Body of pancreas (tissue), 4 donors: Measurements from ENCODE around the gene TESMIN. TPM values are rescaled to one million over a fixed set of nuclear protein-coding genes. Genes with fewer than 3 reads are reported as not detected.

Experiments
- ATAC-seq: fragments of 150-250 bp; one replicate; pipeline ENCODE4 v1.9.1; 2016
- DNase-seq, 4 donors: peaks; one replicate each; pipeline ENCODE4 v3.0.0-alpha.2; 2019
- H3K27ac ChIP-seq, 4 donors: fragments of 200-600 bp; sonication (generic); 1 replicate in 3 of 4; 2 replicates in 1 of 4; pipeline versions ENCODE4 v1.5.1 to v1.6.1; 2016 to 2019; ENCODE audit warnings: mild to moderate bottlenecking in 1 of 4, mixed read lengths in 1 of 4, moderate library complexity in 1 of 4
- H3K27me3 ChIP-seq, 2 donors: fragments of 200-600 bp; sonication (generic); one replicate each; pipeline ENCODE4 v1.6.0; 2016; ENCODE audit warnings: mild to moderate bottlenecking in 1 of 2
- H3K36me3 ChIP-seq, 2 donors: fragments of 200-600 bp; sonication (generic); replicated peaks in 1 of 2; 2 replicates each; pipeline ENCODE4 v1.5.1; 2016; ENCODE audit warnings: low read depth in 2 of 2; ENCODE audit not compliant: insufficient read depth in 1 of 2
- H3K4me1 ChIP-seq: fragments of 200-600 bp; sonication (generic); one replicate; pipeline ENCODE4 v1.6.0; 2016
- H3K4me3 ChIP-seq, 2 donors: fragments of 200-600 bp; sonication (generic); 1 replicate in 1 of 2; 2 replicates in 1 of 2; pipeline ENCODE4 v1.5.1; 2016 to 2019
- H3K9me3 ChIP-seq, 3 donors: fragments of 200-600 bp; sonication (generic); 1 replicate in 2 of 3; 2 replicates in 1 of 3; pipeline ENCODE4 v1.5.1; 2016
- CTCF ChIP-seq, 7 experiments: fragments of 450-650 bp in 4 of 7; fragments of 200-600 bp in 3 of 7; sonication (generic) in 3 of 7; IDR thresholded peaks; one replicate each; pipeline ENCODE4 v1.5.1; 2016 to 2019; ENCODE audit warnings: antibody characterized with exemption in 7 of 7
- POLR2A ChIP-seq, 3 donors: fragments of 450-650 bp; IDR thresholded peaks; one replicate each; pipeline ENCODE4 v1.6.1; 2016; ENCODE audit warnings: antibody characterized with exemption in 3 of 3, mild to moderate bottlenecking in 2 of 3
- WGBS, 2 donors: methylation state at CpG; one replicate each; pipeline ENCODE4 v1.1.5; 2017; 5-methylcytosine and 5-hydroxymethylcytosine counted together
- intact Hi-C: fragments of 100-400 bp; cut with DNase I; formaldehyde crosslinking; loops from one replicate; pipeline ENCODE4 v1.15.1; 2023
- total RNA-seq, 2 donors: library from RNA; depleted of rRNA; stranded (reverse); fragments of >200 nt; gene quantifications; one replicate each; pipeline ENCODE4 v1.1.0, GENCODE V29; 2016

TESMIN gene
- total RNA-seq, 2 donors from 2014 or later: 1.6 to 7.9 TPM

- WGBS, 2 donors: 10% methylated on average over 2 of the region's 22 CpGs; no CpG with 5 or more reads in 1 of the 2 donors
- TF ChIP-seq CTCF (IDR thresholded peaks at IDR 0.05) (no peak), POLR2A (IDR thresholded peaks at IDR 0.05) (no peak)
- no peaks in the 10 kb centered on the region for H3K36me3 ChIP-seq
- H3K4me3 ChIP-seq: peak overlapping the region in 1 of 2 donors; percentile 32
- H3K9me3 ChIP-seq: no peaks in the 10 kb centered on the region
- H3K27me3 ChIP-seq: no peaks in the 10 kb centered on the region
- peak in 1 of 4 donors; percentile 5 for DNase-seq
- peaks cover 7% of the 10 kb centered on the region for H3K4me1 ChIP-seq
- intact Hi-C loops: no loop called here
- peak; percentile 1 for ATAC-seq
- H3K27ac ChIP-seq: peak overlapping the region in 2 of 4 donors; percentile 56 to 68
Observed at GRCh38 chr11:68751004-68751325, 355 bp downstream of the TESMIN start.

GRCh38 chr11:68750195-68751003 lies 921 bp downstream of the TESMIN start:
- Histone ChIP-seq H3K27ac (peak overlapping the region in 1 of 4 donors; percentile 68), H3K4me3 (no peak overlapping the region)
- no peak for ATAC-seq

GRCh38 chr11:68749229-68750123 lies 1.8 kb downstream of the TESMIN start:
- Histone ChIP-seq H3K27ac (no peak overlapping the region), H3K4me3 (no peak overlapping the region), H3K9me3 (no peaks in the 10 kb centered on the region), H3K4me1 (peaks cover 7% of the 10 kb centered on the region), H3K36me3 (no peaks in the 10 kb centered on the region), H3K27me3 (no peaks in the 10 kb centered on the region)
- TF ChIP-seq POLR2A (IDR thresholded peaks at IDR 0.05) (no peak), CTCF (IDR thresholded peaks at IDR 0.05) (no peak)
- intact Hi-C loops: no loop called here
- ATAC-seq: no peak
- 82 to 83% methylated on average over 20 of the region's 20 CpGs for WGBS, 2 donors
- DNase-seq: no peak

More at GRCh38 chr11:68750195-68751003, 921 bp downstream of the TESMIN start:
- WGBS, 2 donors: 70 to 75% methylated on average over 17 to 40 of the region's 76 CpGs
- DNase-seq: peak in 2 of 4 donors; percentile 2 to 18
- no peak for TF ChIP-seq POLR2A (IDR thresholded peaks at IDR 0.05)
- TF ChIP-seq CTCF (IDR thresholded peaks at IDR 0.05): no peak
- intact Hi-C loops: no loop called here
- no peaks in the 10 kb centered on the region for H3K27me3 ChIP-seq
- H3K36me3 ChIP-seq: no peaks in the 10 kb centered on the region
- no peaks in the 10 kb centered on the region for H3K9me3 ChIP-seq
- H3K4me1 ChIP-seq: peaks cover 7% of the 10 kb centered on the region

- no peaks in the 10 kb centered on the region for H3K27me3 ChIP-seq
- intact Hi-C loops: no loop called here
- DNase-seq (no peak), ATAC-seq (no peak)
- no peak overlapping the region for H3K27ac ChIP-seq
- WGBS, 2 donors: 63 to 75% methylated on average over 2 of the region's 2 CpGs
- TF ChIP-seq POLR2A (IDR thresholded peaks at IDR 0.05) (no peak), CTCF (IDR thresholded peaks at IDR 0.05) (no peak)
- no peak overlapping the region for H3K4me3 ChIP-seq
- H3K9me3 ChIP-seq: no peaks in the 10 kb centered on the region
- peaks cover 7% of the 10 kb centered on the region for H3K4me1 ChIP-seq
- H3K36me3 ChIP-seq: no peaks in the 10 kb centered on the region
Observed at GRCh38 chr11:68748061-68748460, 3.3 kb downstream of the TESMIN start.
